Gastrocnemius medialis (tissue), 4 donors: ENCODE measurements around the gene ZNF408. TPM values are rescaled to one million over a fixed set of nuclear protein-coding genes. Genes with fewer than 3 reads are reported as not detected.

ENCODE experiments used
- ATAC-seq, 2 donors: fragments of 150-250 bp; one replicate each; pipeline ENCODE4 v1.9.1; 2016
- DNase-seq, 2 donors: peaks; one replicate each; pipeline ENCODE4 v3.0.0-alpha.2; 2019
- H3K27ac ChIP-seq, 4 donors: fragments of 200-600 bp; sonication (generic); 1 replicate in 1 of 4; 2 replicates in 3 of 4; pipeline ENCODE4 v1.5.1; 2016 to 2018; ENCODE audit warnings: mild to moderate bottlenecking in 2 of 4, moderate library complexity in 1 of 4
- H3K27me3 ChIP-seq, 3 donors: fragments of 200-600 bp; sonication (generic) in 2 of 3; 1 replicate in 1 of 3; 2 replicates in 2 of 3; pipeline versions ENCODE4 v1.5.1 to v1.6.0; 2016 to 2019; ENCODE audit warnings: mild to moderate bottlenecking in 1 of 3, moderate library complexity in 1 of 3
- H3K36me3 ChIP-seq, 2 donors: fragments of 200-600 bp; sonication (generic) in 1 of 2; one replicate each; pipeline ENCODE4 v1.5.1; 2017 to 2018
- H3K4me1 ChIP-seq, 2 donors: fragments of 200-600 bp; sonication (generic) in 1 of 2; one replicate each; pipeline ENCODE4 v1.5.1; 2016 to 2017; ENCODE audit warnings: mild to moderate bottlenecking in 2 of 2
- H3K4me3 ChIP-seq, 4 donors: fragments of 200-600 bp; sonication (generic) in 3 of 4; 1 replicate in 1 of 4; 2 replicates in 3 of 4; pipeline ENCODE4 v1.5.1; 2016 to 2019; ENCODE audit warnings: mild to moderate bottlenecking in 2 of 4
- H3K9me3 ChIP-seq, 3 donors: fragments of 200-600 bp; sonication (generic) in 2 of 3; 1 replicate in 1 of 3; 2 replicates in 2 of 3; pipeline ENCODE4 v1.5.1; 2016 to 2019
- CTCF ChIP-seq, 5 experiments: fragments of 450-650 bp in 3 of 5; fragments of 200-600 bp in 2 of 5; sonication (generic) in 2 of 5; IDR thresholded peaks in 4 of 5; conservative IDR thresholded peaks in 1 of 5; 1 replicate in 4 of 5; 2 replicates in 1 of 5; pipeline ENCODE4 v1.5.1; 2016 to 2019; ENCODE audit warnings: antibody characterized with exemption in 5 of 5, mild to moderate bottlenecking in 3 of 5, moderate library complexity in 3 of 5
- POLR2A ChIP-seq, 2 donors: fragments of 450-650 bp; IDR thresholded peaks; one replicate each; pipeline ENCODE4 v1.6.1; 2017; ENCODE audit warnings: antibody characterized with exemption in 2 of 2, mild to moderate bottlenecking in 2 of 2, moderate library complexity in 2 of 2
- in situ Hi-C, 4 donors: fragments of 200-750 bp; cut with MboI; loops; one replicate each; pipeline versions ENCODE4 v1.15.0 to v1.8.0; 2017; ENCODE audit warnings: low sequenced_read_pairs in 4 of 4
- intact Hi-C: fragments of 100-400 bp; cut with DNase I; formaldehyde crosslinking; loops from one replicate; pipeline ENCODE4 v1.15.1; 2023; ENCODE audit warnings: low total_unique reads
- total RNA-seq, 4 donors: library from RNA; depleted of rRNA; stranded (reverse); fragments of >200 nt; gene quantifications; one replicate each; pipeline versions ENCODE4 v1.1.0 to v1.2.3, GENCODE V29; 2016

ZNF408 gene
- total RNA-seq, 4 donors from 2014 or later, result 17.7 to 25.2 (median 19.3) TPM

GRCh38 chr11:46664612-46665011, 36.2 kb upstream of the ZNF408 start:
- DNase-seq, result no peak
- Histone ChIP-seq H3K9me3 (no peaks in the 10 kb centered on the region), H3K4me1 (peaks cover 0 to 16% of the 10 kb centered on the region in 2 donors), H3K36me3 (peaks cover 3 to 87% of the 10 kb centered on the region in 2 donors), H3K27me3 (no peaks in the 10 kb centered on the region), H3K27ac (peak overlapping the region; percentile 47 to 88 (median 60)), H3K4me3 (no peak overlapping the region)
- no peak for ATAC-seq
- TF ChIP-seq POLR2A (IDR thresholded peaks at IDR 0.05) (no peak), CTCF (IDR thresholded peaks at IDR 0.05 in 4 of 5, conservative IDR thresholded peaks at IDR 0.05 in 1 of 5) (no peak)
- intact Hi-C loops (no loop called here), in situ Hi-C loops (no loop called here)

- Histone ChIP-seq H3K4me3 (no peak overlapping the region), H3K27ac (peak overlapping the region; percentile 47 to 88 (median 60)), H3K9me3 (no peaks in the 10 kb centered on the region), H3K36me3 (peaks cover 3 to 89% of the 10 kb centered on the region in 2 donors), H3K4me1 (peaks cover 0 to 17% of the 10 kb centered on the region in 2 donors), H3K27me3 (no peaks in the 10 kb centered on the region)
- in situ Hi-C loops, result no loop called here
- DNase-seq, result no peak
- TF ChIP-seq CTCF (IDR thresholded peaks at IDR 0.05 in 4 of 5, conservative IDR thresholded peaks at IDR 0.05 in 1 of 5), result no peak
- no peak for TF ChIP-seq POLR2A (IDR thresholded peaks at IDR 0.05)
- no peak for ATAC-seq
- intact Hi-C loops, result no loop called here
Measured at GRCh38 chr11:46665356-46665755, 35.5 kb upstream of the ZNF408 start.

GRCh38 chr11:46666516-46666915, 34.3 kb upstream of the ZNF408 start:
- Histone ChIP-seq H3K9me3 (no peaks in the 10 kb centered on the region), H3K27ac (peak overlapping the region; percentile 57 to 88 (median 67)), H3K4me1 (peaks cover 0 to 17% of the 10 kb centered on the region in 2 donors), H3K27me3 (no peaks in the 10 kb centered on the region), H3K36me3 (peaks cover 3 to 88% of the 10 kb centered on the region in 2 donors), H3K4me3 (no peak overlapping the region)
- in situ Hi-C loops, result no loop called here
- intact Hi-C loops, result no loop called here
- peak in 1 of 2 donors; percentile 46 for DNase-seq
- peak; percentile 39 to 40 for ATAC-seq
- TF ChIP-seq CTCF (IDR thresholded peaks at IDR 0.05 in 4 of 5, conservative IDR thresholded peaks at IDR 0.05 in 1 of 5) (no peak), POLR2A (IDR thresholded peaks at IDR 0.05) (no peak)

GRCh38 chr11:46667043-46667481, 33.8 kb upstream of the ZNF408 start:
- in situ Hi-C loops, result no loop called here
- H3K27me3 ChIP-seq, result no peaks in the 10 kb centered on the region
- H3K36me3 ChIP-seq, result peaks cover 3 to 88% of the 10 kb centered on the region in 2 donors
- peak overlapping the region; percentile 57 to 88 (median 67) for H3K27ac ChIP-seq
- H3K9me3 ChIP-seq, result no peaks in the 10 kb centered on the region
- ATAC-seq (no peak), DNase-seq (no peak)
- peaks cover 0 to 17% of the 10 kb centered on the region in 2 donors for H3K4me1 ChIP-seq
- no peak overlapping the region for H3K4me3 ChIP-seq
- intact Hi-C loops, result no loop called here
- TF ChIP-seq CTCF (IDR thresholded peaks at IDR 0.05 in 4 of 5, conservative IDR thresholded peaks at IDR 0.05 in 1 of 5), result no peak
- no peak for TF ChIP-seq POLR2A (IDR thresholded peaks at IDR 0.05)
